GM19238 (cell line): ENCODE measurements around the gene SLCO4A1.

Source experiments
- DNase-seq: peaks from one replicate; pipeline ENCODE4 v3.0.0; 2011; ENCODE audit warnings: low spot score; ENCODE audit not compliant: insufficient read length

SLCO4A1 gene

GRCh38 chr20:62699296-62699695, 57.0 kb downstream of the SLCO4A1 start:
- no peak for DNase-seq

- no peak for DNase-seq
Observed at GRCh38 chr20:62699741-62700140, 57.4 kb downstream of the SLCO4A1 start.

DNA sequence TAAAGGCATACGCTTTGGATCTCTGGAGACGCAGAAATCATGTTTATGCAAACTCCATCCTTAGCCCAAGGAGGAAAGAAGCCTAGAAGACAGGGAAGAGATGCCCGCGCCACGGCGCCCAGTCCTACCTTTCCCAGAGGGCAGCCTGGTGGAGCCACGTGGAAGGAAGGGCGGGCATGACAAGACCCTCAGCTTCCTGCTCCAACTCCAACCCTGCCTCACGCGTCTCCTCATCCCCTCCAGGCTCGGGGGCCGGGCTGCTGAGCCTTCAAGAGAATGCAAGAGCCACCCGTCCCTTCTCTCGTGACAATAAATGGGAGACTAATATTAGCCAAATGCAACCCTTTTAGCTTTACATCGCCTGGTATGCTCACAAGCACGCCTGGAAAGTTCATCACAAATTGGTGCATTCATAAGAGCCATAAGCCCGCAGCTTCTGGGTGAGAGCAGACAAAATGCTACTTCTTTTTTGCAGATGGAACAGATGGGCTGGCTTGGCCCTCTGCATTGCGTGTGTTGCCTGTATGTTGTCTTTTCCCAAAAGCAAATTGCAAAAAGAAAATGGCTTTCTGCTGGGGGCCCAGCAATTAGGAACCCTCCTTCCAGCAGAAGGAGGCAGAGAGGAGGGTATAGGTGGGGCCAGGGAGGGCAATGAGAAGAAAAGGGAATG, 58.1 kb downstream of the SLCO4A1 start:
- no peak for DNase-seq

DNA sequence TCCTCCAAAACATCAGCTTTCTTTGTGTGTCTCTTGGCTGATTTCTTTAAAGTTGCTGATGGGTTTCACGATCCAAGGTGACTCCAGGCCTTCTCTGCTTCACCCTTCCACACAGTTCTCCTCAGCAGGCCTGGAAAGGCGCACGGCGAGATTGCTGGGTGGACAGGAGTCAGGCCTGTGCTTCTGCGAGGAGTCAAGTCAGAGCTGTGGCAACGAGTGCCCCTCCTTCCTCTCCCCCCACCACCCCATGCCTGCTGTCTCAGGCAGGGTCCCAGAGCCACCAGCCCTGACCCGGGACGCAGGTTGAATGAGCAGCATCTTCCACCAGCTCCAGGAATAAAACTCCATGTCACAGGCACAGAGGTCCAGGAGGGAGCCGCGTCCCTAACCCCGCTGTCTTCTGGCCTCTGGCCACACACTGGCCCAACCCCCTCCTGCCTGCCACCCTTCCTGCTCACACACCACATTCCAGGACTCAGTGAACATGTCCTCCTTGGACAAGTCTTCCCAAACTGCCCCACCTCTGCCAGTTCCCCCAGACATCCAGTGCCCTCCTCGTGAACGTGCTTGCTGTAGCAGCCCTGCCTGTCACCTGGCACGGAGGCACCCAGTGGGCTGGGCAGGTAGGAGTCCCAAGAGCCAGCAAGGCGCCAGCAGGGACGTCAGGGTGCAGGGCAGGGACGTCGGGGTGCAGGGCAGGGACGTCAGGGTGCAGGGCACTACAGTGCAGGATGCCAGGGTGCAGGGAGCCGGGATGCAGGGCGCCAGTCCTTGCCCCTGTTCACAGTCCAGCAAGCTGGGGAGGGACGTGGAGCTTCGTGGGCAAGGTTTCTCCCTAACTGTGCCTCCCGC, 59.1 kb downstream of the SLCO4A1 start:
- DNase-seq: no peak

- no peak for DNase-seq
Observed at GRCh38 chr20:62702013-62702300, 59.7 kb downstream of the SLCO4A1 start.

GRCh38 chr20:62702895-62703852, 60.9 kb downstream of the SLCO4A1 start:
- no peak for DNase-seq

GRCh38 chr20:62703853-62704228, 61.5 kb downstream of the SLCO4A1 start:
- DNase-seq: no peak

GRCh38 chr20:62704341-62704948, 62.1 kb downstream of the SLCO4A1 start:
- DNase-seq: no peak

GRCh38 chr20:62705627-62706026, 63.3 kb downstream of the SLCO4A1 start:
- DNase-seq: no peak

DNA sequence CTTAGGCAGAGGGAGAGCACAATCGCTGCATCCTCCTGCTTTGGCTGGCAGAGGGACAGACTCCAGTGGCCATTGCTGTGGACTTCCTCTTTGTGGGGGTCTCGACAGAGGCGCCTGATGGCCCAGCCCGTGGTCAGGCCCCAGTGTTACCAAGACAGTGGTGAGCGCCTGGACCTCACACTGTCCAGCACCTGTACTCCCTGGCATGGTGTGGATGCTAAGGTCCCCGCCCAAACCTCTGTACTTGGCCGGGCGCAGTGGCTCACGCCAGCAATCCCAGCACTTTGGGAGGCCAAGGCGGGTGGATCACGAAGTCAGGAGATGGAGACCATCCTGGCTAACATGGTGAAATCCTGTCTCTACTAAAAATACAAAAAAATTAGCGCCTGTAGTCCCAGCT, 64.0 kb downstream of the SLCO4A1 start:
- no peak for DNase-seq

DNA sequence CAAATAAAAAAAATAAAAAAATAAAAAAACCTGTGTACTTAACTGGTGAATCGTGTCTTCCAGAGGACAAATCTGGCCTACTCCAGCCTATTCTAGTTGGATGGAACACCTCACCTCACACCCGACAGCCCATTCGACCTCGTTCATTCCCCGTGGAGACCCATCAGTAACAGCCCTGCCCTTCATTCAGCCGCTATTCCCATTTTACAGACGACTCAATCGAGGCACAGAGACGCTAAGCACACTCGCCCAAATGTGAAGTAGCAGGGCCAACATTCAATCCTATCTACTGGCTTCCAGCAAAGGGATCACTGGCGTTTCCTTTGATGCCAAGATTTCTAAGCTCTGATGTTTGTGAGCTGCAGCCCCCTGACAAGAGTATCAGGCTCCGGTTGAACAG, 64.6 kb downstream of the SLCO4A1 start:
- no peak for DNase-seq

GRCh38 chr20:62707276-62707920, 65.1 kb downstream of the SLCO4A1 start:
- DNase-seq: no peak

DNA sequence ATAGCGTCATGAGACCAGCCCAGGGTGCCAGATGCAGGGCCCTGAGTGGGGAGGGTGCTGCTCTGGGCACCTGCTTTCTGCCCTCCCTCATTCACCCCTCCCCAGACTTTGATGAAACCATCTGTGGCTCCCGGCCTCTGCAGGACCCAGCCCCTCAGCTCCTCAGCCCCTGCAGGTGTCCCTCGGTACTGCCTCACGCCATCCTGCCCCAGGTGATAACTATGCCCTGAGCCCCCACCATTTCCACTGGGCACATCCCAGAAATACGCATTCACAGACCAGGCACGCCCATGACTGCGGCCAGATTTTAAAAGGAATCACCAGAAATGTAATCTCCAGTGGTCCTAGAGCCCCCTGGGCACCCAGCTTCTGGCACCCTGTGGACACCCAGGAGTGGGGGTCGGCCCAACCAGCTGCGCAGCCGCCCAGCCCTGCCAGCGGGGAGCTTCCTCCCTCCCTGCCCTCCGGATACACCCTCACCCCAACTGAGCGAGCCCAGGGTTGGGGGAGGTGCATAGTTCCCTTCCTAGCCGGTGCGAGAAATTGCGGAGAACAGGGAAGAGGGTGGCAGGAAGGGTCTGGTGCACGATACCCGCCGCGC, 65.7 kb downstream of the SLCO4A1 start:
- peak; percentile 45 for DNase-seq

DNA sequence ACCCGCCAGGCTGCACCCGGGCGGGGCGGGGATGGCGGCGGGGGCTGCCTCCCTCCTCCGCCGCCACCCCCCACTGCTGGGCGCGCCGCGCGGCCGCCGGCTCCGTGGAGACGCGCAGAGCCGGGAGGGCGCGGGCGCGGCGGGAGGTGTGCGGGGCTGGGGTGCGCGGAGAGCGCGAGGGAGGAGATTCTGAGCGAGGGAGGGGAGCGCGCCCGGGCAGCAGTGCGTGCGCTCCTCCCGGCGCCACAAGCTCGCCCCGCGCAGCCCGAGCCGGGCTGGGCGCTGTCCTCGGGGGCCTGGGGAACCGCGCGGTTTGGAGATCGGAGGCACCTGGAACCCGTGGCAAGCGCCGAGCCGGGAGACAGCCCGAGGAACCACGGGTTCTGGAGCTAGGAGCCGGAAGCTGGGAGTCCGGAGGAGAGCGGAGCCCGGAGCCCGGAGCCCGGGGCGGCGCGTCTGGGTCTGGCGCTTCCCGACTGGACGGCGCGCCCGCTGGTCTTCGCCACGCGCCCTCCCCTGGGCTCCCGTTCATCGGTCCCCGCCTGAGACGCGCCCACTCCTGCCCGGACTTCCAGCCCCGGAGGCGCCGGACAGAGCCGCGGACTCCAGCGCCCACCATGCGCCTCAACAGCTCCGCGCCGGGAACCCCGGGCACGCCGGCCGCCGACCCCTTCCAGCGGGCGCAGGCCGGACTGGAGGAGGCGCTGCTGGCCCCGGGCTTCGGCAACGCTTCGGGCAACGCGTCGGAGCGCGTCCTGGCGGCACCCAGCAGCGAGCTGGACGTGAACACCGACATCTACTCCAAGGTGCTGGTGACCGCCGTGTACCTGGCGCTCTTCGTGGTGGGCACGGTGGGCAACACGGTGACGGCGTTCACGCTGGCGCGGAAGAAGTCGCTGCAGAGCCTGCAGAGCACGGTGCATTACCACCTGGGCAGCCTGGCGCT, 66.6 kb downstream of the SLCO4A1 start, which contains the start of gene NTSR1:
TSS of gene NTSR1 (plus strand) at position 246 of the 946 bp plus-strand sequence. CDS start at position 618, 372 bp downstream.
- no peak for DNase-seq

DNA sequence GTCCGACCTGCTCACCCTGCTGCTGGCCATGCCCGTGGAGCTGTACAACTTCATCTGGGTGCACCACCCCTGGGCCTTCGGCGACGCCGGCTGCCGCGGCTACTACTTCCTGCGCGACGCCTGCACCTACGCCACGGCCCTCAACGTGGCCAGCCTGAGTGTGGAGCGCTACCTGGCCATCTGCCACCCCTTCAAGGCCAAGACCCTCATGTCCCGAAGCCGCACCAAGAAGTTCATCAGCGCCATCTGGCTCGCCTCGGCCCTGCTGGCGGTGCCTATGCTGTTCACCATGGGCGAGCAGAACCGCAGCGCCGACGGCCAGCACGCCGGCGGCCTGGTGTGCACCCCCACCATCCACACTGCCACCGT, 67.2 kb downstream of the SLCO4A1 start:
- no peak for DNase-seq

DNA sequence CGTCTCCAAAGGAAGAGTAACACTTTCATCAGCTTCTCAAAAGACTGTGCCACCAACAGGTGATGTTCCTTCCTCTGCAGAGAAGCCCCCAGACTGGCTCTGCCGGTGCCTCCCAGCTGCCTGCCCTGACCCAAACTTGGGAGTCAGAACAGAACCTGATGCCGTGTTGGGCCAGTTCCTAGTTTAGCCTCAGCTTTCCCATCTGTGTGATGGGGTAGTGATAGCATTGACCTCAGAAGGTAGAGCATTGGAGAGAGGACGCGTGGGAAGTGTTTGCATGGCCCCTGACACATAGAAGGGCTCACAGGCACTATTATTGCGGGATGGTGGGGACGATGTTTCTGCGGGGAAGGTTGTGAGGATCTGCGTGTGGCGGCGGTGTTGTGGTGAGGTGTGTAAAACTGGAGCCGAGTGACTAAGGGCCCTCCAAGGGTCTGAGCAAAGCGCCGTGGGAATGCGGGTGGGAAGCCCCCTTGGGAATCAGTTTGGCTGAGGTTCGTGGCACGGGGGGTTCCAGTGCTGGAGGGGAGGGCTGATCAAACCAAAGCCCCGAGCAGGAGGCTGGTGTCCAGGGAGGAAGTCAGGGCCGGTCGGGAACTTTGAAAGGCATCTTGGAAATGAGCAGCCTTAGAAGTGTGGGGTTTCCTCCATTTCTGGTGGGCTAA, 68.0 kb downstream of the SLCO4A1 start:
- no peak for DNase-seq

DNA sequence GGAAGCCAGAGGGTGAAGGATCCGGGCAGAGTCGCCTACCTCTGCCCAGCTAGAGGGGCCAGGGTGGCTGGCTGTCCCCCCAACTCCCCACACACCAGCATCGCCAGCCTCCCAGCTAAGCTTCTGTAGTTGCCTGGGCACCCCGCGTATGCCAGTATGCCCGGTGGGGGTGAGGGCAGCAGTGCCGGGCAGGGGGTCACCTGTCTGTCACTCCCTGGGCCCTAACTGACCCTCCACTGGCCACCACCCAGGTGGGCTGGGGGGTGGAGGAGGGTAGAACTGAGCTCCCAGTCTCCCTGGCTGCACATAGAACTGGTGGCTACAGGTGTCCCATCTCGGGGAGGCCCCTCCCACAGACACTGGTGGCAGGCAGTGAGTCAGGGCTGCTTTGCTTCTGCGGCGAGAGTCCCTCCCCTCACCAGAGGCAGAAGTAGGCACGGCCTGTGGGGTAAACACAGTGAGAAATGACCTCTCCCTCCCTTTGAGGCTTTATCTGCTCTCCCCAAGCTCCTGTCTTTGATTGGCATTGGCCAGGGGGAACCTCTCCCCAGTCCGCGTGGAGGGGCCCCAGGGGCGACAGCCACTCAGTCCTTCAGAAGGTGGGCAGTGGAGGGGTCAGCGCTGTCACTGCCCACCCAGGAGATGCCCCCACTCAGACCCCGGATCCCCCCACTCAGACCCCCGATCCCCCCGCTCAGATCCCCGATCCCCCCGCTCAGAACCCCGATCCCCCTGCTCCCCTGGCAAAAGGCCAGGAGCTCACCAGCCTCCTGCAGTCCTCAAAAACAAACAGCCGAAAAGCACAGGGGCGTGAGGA, 68.8 kb downstream of the SLCO4A1 start:
- no peak for DNase-seq

DNA sequence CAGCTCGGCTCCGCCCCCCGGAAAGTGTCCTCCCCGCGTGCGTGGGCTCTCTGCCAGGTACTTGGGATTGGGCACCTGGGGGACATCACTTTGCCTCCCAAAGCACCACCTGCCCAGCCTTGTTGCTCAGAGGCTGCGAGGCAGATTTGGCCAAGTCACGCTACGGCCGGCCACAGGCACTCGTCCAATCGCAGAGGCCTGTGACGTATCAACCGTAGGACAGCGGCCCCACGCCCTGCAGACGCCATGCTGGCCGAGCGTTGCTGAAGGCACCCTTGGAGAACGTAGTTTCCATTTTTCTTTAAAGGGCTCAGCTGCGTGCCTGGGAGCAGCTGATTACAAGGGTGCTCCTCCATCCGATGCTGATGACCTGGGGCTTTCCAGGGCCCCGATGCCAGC, 69.4 kb downstream of the SLCO4A1 start:
- DNase-seq: no peak
